ENCODE data around the gene ZDHHC18.
"Not testable (repeated sequence)": the region's sequence is repeated elsewhere in the genome, so short reads cannot be mapped to it uniquely, and the experiment has no call there.

ZDHHC18 gene

DNA sequence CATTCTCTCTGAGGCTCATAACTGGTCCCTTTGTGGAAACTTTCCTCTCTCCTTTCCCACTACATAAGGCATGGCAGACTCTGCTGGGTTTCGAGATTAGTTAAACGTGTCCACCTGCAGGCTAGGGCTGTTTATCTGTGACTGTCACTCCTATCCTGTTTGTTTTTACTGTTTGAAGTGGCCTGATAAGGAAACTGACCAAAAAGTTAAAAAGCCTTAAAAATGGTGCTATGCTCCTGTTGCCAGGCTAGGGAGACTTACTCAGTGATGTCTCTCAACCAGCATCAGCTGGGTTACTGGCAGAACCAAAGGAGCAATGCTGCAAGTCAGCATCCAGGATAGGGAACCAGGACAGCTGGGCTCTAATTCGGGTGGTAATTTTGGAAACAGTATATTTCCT, 34.9 kb upstream of the ZDHHC18 start:
- DNase-seq: no peak

GRCh38 chr1:26792924-26793323, 33.6 kb upstream of the ZDHHC18 start:
- DNase-seq: no peak

DNA sequence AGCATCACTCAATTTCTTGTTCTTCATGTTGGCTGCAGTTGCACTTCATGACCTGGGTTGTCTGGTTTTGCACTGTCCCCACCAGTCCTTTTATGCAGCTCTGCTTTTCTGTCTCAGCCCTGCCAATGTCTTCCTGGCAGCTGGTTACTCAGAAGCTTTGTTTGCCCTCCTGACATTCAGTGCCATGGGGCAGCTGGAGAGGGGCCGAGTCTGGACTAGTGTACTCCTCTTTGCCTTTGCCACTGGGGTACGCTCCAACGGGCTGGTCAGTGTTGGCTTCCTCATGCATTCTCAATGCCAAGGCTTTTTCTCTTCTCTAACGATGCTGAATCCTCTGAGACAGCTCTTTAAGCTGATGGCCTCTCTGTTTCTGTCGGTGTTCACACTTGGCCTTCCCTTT, 32.1 kb upstream of the ZDHHC18 start:
- no peak for DNase-seq

DNA sequence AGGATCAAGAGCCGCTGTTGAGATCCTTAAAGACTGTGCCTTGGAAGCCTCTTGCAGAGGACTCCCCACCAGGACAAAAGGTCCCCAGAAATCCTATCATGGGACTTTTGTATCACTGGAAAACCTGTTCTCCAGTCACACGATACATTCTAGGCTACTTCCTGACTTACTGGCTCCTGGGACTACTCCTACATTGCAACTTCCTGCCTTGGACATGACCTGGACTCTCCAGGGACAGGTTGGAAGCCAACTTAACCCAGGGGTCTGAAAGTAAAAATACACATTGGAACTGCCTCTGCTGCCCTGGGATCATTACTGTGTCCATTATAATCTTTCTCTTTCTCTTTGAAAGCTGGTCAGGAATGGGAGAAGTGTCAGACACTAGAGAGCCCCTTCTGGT, 28.9 kb upstream of the ZDHHC18 start:
- no peak for DNase-seq

DNA sequence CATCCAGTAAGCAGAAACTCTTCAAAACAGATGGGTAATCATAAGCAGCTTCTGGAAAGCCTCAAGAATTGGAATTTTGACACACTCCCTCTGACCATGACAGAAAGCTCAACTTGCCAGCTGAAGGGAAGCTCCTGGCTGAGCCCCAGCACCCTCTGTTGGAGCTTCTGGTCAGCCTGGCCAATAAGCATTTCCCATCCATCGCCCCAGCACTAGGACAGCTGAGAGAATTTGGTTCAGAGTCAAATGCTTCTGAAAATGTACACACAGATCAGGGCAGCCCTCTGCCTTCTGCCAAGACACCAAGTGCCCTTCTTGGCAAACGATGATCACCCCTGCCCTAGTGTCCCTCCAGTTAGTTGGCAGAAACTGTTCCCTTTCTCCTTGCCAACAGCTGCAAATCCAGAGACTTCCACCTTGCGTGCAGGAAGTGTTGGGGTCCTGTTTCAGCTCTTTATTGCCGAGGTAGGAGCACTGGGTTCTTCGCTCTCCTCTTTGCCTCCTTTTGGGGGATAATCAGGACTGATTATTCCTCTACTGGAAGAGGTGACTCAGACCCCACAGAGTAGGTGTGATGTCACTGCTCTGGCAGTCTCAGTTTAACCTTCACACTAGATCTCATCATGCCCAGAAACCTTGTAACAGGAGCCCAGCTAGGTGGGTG, 26.9 kb upstream of the ZDHHC18 start:
- DNase-seq: peak in 1 of 5 experiments; percentile 32

- not testable (repeated sequence) for DNase-seq
These were observed 22.6 kb upstream of the ZDHHC18 start for GRCh38 chr1:26803932-26804331.

- DNase-seq: peak in 4 of 5 experiments; percentile 59 to 81 (median 68)
These were observed 16.4 kb upstream of the ZDHHC18 start for GRCh38 chr1:26810105-26810504.

GRCh38 chr1:26811057-26811456, 15.4 kb upstream of the ZDHHC18 start:
- peak in 1 of 5 experiments; percentile 21 for DNase-seq

GRCh38 chr1:26811708-26812107, 14.8 kb upstream of the ZDHHC18 start:
- no peak for DNase-seq

DNA sequence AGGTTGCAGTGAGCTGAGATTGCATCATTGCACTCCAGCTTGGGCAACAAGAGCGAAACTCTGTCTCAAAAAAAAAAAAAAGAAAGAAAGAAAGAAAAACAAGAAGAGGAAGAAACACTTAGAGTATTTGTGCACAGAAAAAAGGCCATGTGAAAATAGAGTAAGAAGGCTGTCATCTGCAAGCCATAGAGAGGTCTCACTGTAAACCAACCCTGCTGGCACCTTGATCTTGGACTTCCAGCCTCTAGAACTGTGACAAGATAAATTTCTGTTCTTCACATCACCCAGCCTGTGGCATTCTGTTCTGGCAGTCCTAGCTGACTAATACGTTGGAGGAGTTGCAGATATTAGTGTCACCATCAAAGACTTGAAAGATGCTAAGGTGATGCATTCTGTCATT, 12.1 kb upstream of the ZDHHC18 start:
- no peak for DNase-seq

GRCh38 chr1:26814893-26815292, 11.6 kb upstream of the ZDHHC18 start:
- DNase-seq: no peak

DNA sequence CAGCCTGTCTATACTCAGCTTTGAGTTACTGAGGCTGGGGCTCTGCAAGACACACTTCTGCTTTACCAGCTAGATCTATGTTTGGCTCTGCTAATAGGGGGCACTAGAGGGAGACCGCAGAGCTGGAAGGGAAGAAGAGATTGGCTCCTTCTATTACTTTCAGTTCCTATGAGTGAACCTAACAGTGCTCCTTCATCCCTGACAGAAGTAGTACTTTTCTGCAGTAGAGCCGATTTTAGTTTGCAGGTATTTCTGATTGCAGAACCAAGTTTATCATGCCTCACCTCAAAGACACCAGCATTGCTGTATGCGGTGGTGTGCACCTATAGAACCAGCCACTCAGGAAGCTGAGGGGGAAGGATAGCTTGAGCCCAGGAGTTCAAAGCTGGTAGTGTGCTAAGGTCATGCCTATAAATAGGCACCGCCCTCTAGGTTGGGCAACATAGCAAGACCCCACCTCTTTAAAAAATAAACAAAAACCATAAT, 5.7 kb upstream of the ZDHHC18 start:
- DNase-seq: peak in 2 of 5 experiments; percentile 40 to 70

- no peak for DNase-seq
These were observed 3.6 kb upstream of the ZDHHC18 start for GRCh38 chr1:26822737-26823395.

GRCh38 chr1:26824731-26825130, 1.8 kb upstream of the ZDHHC18 start:
- no peak for DNase-seq

- no peak for DNase-seq
These were observed 667 bp downstream of the ZDHHC18 start for GRCh38 chr1:26827106-26827604.

GRCh38 chr1:26827663-26828062, 1.2 kb downstream of the ZDHHC18 start:
- no peak for DNase-seq

- peak in 1 of 5 experiments; percentile 40 for DNase-seq
These were observed 2.0 kb downstream of the ZDHHC18 start for GRCh38 chr1:26828411-26828991.

DNA sequence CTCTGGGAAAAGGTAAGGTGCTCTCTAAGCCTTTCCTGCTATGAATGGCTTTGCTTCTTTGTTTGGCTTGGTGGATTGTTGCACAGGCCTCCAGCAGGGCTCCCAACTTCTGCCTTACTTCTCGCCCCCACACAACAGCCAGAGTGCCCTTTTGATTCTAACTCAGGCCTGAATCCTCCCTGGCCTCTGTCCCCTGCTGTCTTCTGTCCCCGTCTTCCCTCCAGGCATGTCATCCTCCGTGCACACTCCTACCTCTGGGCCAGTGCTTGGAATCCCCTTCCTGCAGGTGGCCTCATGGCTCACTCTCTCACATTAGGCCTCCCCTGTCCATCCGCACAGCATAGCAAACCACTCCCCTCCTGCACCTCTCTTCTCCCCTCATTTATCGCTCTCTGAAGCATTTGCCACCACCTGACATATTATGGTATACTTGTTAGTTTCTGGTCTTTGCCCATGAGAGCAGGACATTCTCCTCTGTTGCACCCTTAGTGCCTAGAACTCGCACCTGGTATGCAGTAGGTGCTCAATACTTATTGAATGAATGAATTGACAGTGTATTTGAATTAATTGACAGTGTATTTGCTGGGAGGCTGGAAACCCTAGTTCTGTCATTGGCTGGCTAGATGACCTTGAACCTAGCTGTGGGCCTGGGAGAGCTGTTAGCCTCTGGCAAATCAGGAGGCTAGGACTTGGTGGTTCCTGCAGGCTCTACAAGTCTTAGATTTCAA, 2.9 kb downstream of the ZDHHC18 start:
- no peak for DNase-seq

DNA sequence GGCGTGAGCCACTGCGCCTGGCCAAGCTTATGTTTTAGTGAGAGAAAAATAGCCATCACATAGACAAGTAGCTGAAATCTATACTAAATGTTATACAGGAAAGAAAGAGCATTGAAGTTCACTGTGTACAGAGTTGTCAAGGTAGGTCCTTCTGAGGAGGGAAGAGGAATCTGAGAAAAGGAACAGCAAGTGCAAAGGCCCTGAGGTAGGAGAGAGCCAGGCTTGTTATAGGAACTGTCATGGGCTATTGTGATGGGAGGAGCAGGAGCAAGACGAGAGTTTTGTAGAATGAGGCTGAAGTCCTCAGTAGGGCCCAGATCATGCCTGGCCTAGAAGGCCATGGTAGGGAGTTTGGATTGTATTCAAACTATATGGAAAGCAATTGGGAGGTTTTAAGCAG, 4.6 kb downstream of the ZDHHC18 start:
- no peak for DNase-seq

DNA sequence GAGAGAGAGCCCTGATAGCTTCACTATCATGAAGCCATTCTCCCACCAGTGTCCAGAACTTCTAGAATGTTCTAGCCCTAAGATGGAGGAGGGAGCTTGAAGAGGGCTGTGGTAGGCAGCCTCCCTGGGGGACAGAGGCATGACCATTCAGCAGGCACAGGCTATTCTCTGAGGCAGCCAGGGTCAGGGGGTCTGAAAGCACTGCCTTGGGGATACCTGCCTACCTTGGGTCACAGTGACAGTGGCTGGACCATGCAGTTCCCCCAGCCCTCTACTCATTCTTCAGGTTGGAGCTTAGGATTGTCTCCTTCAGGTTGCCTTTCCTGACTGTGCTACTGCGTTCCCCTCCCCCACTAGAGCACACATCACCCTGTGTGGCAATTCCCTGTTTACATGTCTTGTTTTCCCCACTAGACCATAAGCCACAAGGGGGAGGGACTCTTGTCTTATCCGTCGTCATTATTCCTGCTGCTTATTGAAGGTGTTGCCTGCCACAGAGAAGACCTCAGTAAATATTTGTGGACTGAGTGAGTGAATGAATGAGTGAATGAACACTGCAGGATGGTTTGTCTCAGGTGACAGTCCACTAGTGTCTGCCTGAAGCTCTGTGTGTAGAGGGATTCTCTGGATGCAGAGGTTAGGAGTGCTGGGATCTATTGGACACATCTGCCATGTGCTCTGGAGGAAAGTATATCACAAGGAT, 5.2 kb downstream of the ZDHHC18 start:
- peak in 1 of 5 experiments; percentile 20 for DNase-seq

GRCh38 chr1:26832249-26832960, 5.9 kb downstream of the ZDHHC18 start:
- no peak for DNase-seq
